Kidney (tissue), 14 donors: ENCODE results near the gene SYNGR1. TPM values are rescaled to one million over a fixed set of nuclear protein-coding genes. Genes with fewer than 3 reads are reported as not detected.
A peak's percentile ranks its signal among the peaks of the same experiment; 100 is the strongest.

Source experiments
- DNase-seq, 5 donors: peaks; one replicate each; pipeline ENCODE4 v3.0.0-alpha.2; 2013 to 2020
- FAIRE-seq: peaks from 2 replicates; lab custom pipeline; 2012; peaks lifted over from hg19 to GRCh38; lab: Jason Lieb, UNC
- H3K27ac ChIP-seq, 2 donors: one replicate each; pipeline ENCODE4 v1.7.0; 2013; ENCODE audit warnings: low read depth in 2 of 2, low read length in 2 of 2, inconsistent platforms in 1 of 2
- H3K27me3 ChIP-seq: one replicate; pipeline ENCODE4 v1.7.1; 2013; ENCODE audit warnings: low read length, inconsistent platforms; ENCODE audit not compliant: control insufficient read depth, insufficient read depth
- H3K36me3 ChIP-seq, 3 donors: one replicate each; pipeline versions ENCODE4 v1.7.0 to v1.7.1; 2013; ENCODE audit warnings: low read length in 3 of 3, control low read depth in 1 of 3, inconsistent platforms in 1 of 3; ENCODE audit not compliant: insufficient read depth in 3 of 3, control insufficient read depth in 2 of 3
- H3K4me1 ChIP-seq, 3 donors: one replicate each; pipeline versions ENCODE4 v1.7.0 to v1.7.1; 2013; ENCODE audit warnings: low read length in 3 of 3, inconsistent platforms in 1 of 3, low read depth in 1 of 3; ENCODE audit not compliant: control insufficient read depth in 2 of 3, insufficient read depth in 2 of 3
- H3K4me3 ChIP-seq, 3 donors: one replicate each; pipeline versions ENCODE4 v1.7.0 to v1.8.1; 2013; ENCODE audit warnings: low read length in 3 of 3, control low read depth in 1 of 3, inconsistent platforms in 1 of 3
- H3K9ac ChIP-seq, 3 donors: one replicate each; pipeline versions ENCODE4 v1.7.0 to v1.7.1; 2013; ENCODE audit warnings: low read length in 3 of 3, control low read depth in 1 of 3, inconsistent platforms in 1 of 3
- H3K9me3 ChIP-seq, 3 donors: one replicate each; pipeline versions ENCODE4 v1.7.0 to v1.7.1; 2013; ENCODE audit warnings: low read length in 3 of 3, control low read depth in 1 of 3, inconsistent platforms in 1 of 3; ENCODE audit not compliant: control insufficient read depth in 2 of 3, insufficient read depth in 1 of 3
- intact Hi-C: fragments of 100-400 bp; cut with DNase I; formaldehyde crosslinking; loops from one replicate; pipeline ENCODE4 v1.11.1; 2022
- polyA plus RNA-seq: library from polyadenylated mRNA; stranded (reverse); fragments of 350-450 nt; fragmentation: Illumina TruSeq; extraction: RNeasy Lipid Tissue Mini Kit (QIAGEN cat#74804); gene quantifications from one replicate; pipeline ENCODE4 v1.2.3, GENCODE V29; 2014; ENCODE audit warnings: low read depth, low replicate concordance; ENCODE audit not compliant: insufficient read depth
- total RNA-seq: library from RNA; stranded (reverse); fragmentation: NEBNext Ultra II Directional; extraction: Animal tissue kit (Norgen Biotek cat#: 25700); gene quantifications from one replicate; pipeline ENCODE4 v1.2.1, GENCODE V29; 2021
- TF ChIP-seq, protein P1 (sequence below): IDR thresholded peaks from 3 replicates; pipeline ENCODE4 v1.5.1; 2012; ENCODE audit warnings: mild to moderate bottlenecking, moderate library complexity, borderline replicate concordance; ENCODE audit not compliant: insufficient read depth; ENCODE audit errors: extremely low read depth
- donor health status: control.
- donor health status: control.
- donor health status: control.
- donor health status: control.
- donor health status: control.
- donor health status: DM: yes; HTN: yes; CAD: no.
- donor health status: Normal renal cell carcinoma (clear cell type).

The SYNGR1 gene
- total and polyA plus RNA-seq, 2 donors from 2014 or later: 21.5 to 43.0 TPM

DNA sequence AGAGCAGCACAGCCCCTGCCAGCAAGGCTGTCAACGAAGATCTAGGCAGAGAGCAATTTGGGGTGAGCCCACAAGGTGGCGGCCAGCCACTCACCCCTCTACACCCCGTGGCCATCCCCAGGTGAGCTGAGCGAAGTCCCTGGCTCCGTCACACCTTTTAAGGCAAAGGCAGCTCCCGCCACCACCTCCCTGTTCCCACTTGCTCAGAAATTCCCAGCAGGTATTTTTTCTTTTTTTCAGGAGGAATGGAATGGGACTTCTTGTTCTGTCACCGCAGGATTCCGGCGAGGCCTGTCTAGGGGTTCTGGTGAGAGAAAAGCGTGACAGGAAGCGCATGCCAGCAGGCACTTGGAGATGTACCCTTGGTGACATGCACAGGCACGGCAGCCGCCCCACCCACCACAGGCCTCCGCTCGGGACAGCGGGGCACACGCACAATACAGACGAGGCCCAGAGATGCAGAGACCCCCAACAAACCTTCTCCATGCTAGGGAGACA lies 40.4 kb upstream of the SYNGR1 start:
- TF ChIP-seq, protein P1, sequence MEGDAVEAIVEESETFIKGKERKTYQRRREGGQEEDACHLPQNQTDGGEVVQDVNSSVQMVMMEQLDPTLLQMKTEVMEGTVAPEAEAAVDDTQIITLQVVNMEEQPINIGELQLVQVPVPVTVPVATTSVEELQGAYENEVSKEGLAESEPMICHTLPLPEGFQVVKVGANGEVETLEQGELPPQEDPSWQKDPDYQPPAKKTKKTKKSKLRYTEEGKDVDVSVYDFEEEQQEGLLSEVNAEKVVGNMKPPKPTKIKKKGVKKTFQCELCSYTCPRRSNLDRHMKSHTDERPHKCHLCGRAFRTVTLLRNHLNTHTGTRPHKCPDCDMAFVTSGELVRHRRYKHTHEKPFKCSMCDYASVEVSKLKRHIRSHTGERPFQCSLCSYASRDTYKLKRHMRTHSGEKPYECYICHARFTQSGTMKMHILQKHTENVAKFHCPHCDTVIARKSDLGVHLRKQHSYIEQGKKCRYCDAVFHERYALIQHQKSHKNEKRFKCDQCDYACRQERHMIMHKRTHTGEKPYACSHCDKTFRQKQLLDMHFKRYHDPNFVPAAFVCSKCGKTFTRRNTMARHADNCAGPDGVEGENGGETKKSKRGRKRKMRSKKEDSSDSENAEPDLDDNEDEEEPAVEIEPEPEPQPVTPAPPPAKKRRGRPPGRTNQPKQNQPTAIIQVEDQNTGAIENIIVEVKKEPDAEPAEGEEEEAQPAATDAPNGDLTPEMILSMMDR: no peak
- Histone ChIP-seq H3K4me1 (peaks cover 0 to 6% (median 0%) of the 10 kb centered on the region in 3 donors), H3K9ac (no peak overlapping the region), H3K27ac (peak overlapping the region in 1 of 2 donors; percentile 32), H3K9me3 (no peaks in the 10 kb centered on the region), H3K27me3 (no peaks in the 10 kb centered on the region), H3K36me3 (peaks cover 0 to 33% (median 26%) of the 10 kb centered on the region in 3 donors), H3K4me3 (no peak overlapping the region)
- FAIRE-seq (no peak), DNase-seq (no peak)
- intact Hi-C loops: no loop called here

DNA sequence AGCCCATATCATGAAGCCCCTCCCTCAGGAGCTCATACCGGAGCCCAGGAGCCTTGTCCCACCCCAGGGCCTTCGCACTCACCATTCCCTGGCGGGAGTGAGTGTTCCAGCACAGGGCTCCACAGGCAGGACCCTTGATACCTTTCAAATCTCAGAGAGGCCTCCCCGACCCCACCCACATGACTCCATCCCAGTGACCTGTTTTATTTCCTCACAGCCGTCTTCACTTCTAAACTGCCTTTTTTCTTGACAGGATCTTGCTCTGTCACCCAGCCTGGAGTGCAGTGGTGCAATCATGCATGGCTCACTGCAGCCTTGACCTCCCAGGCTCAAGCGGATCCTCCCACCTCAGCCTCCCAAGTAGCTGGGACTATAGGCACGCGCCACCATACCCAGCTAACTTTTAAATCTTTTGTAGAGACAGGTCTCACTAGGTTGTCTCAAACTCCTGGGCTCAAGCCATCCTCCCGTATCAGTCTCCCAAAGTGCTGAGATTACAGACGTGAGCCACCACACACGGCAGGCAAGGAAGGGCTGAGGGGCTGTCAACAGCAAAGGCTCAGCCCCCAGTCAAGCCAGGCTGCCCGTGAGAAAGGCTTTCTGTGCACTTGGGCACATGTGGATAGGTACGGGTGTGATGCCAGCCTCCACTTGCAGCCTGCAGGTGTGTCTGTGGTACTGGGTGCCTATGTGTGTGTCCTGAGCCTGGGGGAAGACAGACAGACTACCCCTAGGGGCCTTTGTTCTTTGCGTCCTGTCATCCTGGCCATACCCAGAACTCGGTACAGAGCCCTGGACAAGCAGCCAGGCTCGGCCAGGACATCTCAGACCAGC lies 39.7 kb upstream of the SYNGR1 start:
- peaks cover 0 to 7% (median 0%) of the 10 kb centered on the region in 3 donors for H3K4me1 ChIP-seq
- no peak overlapping the region for H3K27ac ChIP-seq
- H3K9ac ChIP-seq: no peak overlapping the region
- no peaks in the 10 kb centered on the region for H3K27me3 ChIP-seq
- DNase-seq (no peak), FAIRE-seq (no peak)
- TF ChIP-seq, protein P1: no peak
- no peak overlapping the region for H3K4me3 ChIP-seq
- H3K36me3 ChIP-seq: peaks cover 2 to 40% (median 32%) of the 10 kb centered on the region in 3 donors
- no peaks in the 10 kb centered on the region for H3K9me3 ChIP-seq
- intact Hi-C loops: loop anchor here (5.0 kb wide), 1 partner anchor 143 kb away; no protein-coding TSS in a partner anchor

DNA sequence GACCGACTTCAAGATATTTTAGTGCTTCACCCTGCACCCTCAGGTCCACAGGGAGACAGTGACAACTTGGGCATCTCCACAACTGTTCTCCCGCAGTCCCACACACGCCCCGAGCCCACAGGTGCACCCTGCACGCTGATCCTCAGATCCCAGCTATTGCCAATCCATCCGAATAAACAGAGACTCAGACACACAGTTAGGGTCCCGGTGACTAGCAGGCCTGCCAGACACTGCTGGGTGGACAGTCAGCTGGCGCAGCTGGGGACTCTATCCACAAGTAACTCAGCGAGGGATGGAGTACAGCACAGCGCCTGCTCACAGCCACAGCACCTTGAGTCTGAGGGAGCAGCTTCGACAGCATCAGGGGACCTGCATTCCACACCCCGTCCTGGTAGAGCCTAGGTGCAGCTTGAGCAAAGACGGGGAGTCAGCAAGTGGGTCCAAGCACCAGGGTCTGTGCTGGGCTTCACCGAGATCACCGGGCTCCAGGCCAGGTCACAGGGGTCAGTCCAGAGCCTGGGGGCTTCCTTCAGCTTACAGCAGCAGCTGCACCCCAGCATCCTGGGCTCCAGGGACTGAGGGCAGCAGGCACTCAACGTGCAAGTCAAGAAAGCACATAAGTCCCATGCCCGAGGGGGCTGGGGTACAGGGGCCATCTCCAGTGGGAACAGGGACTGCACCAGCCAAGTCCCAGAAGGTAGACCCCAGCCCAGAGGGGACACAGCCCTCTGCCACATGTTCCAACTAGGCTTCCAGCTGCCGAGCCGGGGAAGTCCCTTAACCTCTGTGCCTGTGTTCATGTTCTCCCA lies 38.0 kb upstream of the SYNGR1 start:
- H3K36me3 ChIP-seq: peaks cover 10 to 57% (median 43%) of the 10 kb centered on the region in 3 donors
- FAIRE-seq: no peak
- H3K27me3 ChIP-seq: no peaks in the 10 kb centered on the region
- H3K9ac ChIP-seq: no peak overlapping the region
- H3K9me3 ChIP-seq: no peaks in the 10 kb centered on the region
- peaks cover 0 to 22% (median 7%) of the 10 kb centered on the region in 3 donors for H3K4me1 ChIP-seq
- DNase-seq: peak in 1 of 5 donors; percentile 49
- intact Hi-C loops: loop anchor here (5.0 kb wide), 1 partner anchor 144 kb away; no protein-coding TSS in a partner anchor
- no peak overlapping the region for H3K4me3 ChIP-seq
- no peak overlapping the region for H3K27ac ChIP-seq
- TF ChIP-seq, protein P1: no peak
